ENCODE data around the gene FKBP7.
"Not testable (repeated sequence)": the region's sequence is repeated elsewhere in the genome, so short reads cannot be mapped to it uniquely, and the experiment has no call there.

FKBP7 gene

DNA sequence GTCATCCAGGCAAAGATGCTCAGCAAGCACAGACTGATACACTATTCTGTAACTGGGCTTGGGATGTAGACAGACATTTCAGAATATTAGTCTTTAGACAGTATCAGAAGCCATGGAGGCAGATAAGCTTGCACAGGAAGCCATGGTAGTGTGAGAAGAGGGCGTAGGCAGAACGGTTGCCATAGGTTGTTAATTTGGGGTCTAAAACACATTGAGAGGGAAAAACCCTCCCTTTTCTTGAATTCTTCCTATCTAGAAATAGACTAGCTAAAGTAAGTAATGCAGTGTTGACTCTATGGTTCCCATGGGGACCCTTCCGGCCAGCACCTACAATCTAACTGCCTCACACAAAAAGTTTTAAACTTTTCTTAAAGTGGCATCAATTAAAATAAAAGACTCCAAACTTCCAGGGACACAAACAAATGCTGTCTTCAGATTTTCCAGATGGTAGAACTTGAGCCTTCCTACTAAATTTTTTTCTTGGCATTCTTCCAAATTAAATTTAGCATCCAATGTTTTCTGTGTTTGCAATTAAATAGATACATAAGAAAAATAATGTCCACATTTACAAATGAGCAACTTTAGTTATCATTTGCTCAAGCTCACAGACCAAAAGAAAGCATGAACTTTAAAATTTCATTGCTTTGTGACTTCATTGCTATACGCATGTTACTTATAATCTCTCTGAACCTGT is 29.3 kb downstream of the FKBP7 start:
- no peak for DNase-seq

DNA sequence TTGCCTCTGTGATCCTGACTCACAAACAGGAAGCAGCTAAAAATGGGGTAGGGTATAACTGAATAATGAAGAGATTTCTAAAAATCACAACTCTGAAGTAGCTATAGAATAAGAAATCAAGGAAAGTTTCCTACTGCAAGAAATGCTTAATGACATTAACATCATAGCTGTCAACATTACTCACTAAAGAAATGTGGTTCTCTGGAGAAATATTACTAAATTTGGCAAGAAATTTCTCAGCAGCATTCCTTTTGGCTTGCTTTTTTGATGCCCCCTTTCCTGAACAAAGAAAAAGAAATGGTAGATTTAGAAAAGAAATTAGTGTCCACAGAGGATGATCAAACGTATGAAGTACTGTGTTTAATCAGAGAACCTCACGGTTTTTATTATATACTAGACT is 37.0 kb downstream of the FKBP7 start:
- DNase-seq, result no peak

DNA sequence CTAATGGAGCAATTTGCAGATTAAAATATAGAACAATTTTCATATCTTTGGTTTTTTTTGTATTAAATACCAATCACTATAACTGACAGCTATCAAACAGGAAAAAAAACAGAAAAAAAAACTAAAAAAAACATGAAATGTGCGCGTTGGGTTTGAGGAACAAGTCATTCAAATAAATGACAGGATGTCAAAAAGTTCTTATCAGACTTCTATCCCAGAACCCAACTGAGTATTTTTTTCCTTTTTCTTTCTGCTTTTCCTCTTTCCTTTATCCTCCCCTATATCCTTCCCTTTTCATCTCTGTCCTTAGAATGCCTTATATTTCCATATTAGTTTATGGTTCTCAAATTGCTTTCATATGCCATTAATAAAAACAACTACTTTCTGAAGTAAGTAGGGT is 41.7 kb downstream of the FKBP7 start:
- DNase-seq, result no peak

DNA sequence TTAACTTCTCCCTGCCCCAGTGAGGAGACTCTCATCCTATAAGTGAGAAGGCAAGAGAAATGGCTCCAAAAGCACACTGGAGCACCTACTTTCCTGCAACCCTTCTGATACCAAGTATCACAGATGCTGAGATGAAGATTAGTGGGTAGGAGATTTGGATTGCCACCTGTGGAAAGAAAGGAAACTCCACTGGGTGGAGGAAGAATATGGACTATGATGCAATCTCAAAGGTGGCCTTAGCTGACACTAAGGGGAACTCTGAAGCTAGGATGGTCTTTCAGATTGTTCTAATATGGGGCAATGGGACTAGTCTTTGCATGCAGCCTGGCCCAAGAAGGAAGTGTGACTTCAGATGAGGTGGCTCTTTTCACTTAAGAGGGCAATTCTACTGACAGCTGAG is 49.1 kb downstream of the FKBP7 start:
- no peak for DNase-seq

DNA sequence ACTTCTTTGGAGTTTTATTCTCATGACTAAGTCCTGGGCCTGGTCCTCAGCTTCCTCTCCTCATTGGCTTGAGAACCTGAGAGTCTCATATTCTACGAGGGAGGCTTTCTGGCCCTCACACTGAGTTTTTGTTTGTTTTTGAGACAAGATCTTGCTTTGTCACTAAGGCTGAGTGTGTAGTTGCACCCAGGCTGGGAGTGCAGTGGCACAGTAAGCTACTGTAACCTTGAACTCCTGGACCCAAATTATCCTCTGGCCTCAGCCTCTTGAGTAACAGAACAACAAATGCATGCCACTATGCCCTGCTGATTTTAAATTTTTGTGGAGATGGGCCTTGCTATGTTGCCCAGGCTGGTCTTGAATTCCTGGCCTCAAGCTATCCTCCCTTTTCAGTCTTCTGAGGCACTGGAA is 50.0 kb downstream of the FKBP7 start:
- no peak for DNase-seq

DNA sequence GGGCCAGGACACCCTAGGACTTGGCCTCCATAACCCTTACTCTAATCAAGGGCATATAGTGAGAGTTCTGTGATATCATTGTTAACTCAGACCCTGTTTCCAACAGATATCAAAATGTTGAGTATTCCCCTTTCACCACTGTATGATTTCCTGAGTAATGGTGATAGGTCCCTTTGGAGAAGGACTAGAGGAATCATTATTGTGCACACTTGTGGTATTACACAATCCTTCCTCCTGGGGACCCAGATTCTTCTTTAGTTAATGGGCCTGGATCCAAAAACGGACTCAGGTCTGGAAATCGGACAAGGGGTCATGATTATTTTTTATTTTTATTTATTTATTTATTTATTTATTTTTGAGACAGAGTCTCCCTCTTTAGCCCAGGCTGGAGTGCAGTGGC is 50.9 kb downstream of the FKBP7 start:
- DNase-seq, result no peak

DNA sequence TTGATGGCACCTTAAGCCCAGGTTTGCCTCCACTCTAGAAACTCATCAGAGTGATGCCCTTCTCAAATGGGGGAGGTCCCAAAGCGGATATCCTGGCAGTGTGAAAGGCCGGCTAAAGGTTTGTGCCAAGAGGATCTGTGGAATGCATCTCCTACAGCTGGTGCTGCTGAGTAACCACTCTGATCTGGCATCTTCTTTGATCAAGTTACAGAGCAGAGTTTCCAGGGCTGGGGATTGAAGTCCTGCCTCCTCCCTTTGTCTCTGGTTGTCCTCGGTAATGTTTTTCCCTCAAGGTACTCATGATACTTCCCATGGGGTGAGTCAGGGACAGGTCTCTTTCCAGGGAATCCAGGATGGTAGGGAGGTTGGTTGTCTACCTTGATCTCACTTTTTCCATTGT is 52.0 kb downstream of the FKBP7 start:
- DNase-seq, result no peak

DNA sequence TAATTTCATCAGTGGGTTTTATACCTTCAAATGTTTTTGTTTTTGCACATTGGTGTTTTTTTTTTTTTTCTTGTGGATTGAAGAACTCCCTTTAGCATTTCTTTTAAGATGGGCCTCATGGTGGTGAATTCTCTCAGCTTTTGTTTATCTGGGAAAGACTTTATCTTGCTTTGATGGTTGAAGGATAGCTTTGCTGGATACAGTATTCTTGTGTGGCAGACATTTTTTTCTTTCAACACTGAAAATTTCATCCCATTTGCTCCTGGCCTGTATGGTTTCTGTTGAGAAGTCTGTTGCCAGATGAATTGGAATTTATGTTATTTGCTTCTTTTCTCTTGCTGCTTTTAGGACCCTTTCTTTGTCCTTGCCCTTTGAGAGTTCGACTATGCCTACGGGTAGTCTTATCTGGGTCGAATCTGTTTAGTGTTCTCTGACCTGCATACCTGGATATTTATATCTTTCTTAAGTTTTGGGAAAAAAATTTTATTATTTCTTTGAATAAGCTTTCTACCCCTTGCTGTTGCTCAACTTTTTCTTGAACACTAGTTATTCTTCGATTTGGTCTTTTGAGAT is 53.1 kb downstream of the FKBP7 start:
- DNase-seq, result no peak

DNA sequence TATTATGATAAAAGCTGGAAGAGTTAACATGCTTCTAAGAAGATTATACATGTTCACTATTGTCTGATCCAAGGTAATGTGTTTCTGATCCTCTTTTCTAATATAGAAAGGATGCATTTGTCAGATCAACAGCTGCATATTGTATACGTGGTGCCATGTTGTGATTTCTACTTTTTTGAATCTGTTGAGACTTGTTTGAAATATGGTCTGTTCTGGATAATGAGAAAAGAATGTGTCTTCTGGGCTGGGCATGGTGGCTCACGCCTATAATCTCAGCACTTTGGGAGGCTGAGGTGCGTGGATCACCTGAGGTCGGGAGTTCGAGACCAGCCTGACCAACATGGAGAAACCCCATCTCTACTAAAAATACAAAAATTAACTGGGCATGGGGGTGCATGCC is 54.7 kb downstream of the FKBP7 start:
- not testable (repeated sequence) for DNase-seq

DNA sequence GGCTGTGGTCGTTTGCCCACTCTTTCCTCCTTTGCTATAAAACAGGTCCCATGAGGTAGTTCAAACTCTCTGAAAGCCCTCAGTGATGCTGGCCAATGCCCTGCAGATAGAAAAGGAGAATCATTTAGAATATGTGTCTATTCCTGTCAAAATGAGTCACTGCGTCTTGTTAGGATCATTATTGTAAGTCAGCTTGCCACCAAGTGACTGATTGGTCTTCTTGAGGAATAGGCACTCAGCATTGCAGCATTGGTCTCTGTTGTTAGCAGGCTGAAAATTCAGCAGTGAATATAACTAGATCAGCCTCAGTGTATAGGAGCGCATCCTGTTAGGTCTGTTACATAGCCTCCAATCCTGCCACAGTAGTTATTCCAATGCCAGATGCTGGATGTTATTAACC is 56.3 kb downstream of the FKBP7 start:
- DNase-seq, result no peak

DNA sequence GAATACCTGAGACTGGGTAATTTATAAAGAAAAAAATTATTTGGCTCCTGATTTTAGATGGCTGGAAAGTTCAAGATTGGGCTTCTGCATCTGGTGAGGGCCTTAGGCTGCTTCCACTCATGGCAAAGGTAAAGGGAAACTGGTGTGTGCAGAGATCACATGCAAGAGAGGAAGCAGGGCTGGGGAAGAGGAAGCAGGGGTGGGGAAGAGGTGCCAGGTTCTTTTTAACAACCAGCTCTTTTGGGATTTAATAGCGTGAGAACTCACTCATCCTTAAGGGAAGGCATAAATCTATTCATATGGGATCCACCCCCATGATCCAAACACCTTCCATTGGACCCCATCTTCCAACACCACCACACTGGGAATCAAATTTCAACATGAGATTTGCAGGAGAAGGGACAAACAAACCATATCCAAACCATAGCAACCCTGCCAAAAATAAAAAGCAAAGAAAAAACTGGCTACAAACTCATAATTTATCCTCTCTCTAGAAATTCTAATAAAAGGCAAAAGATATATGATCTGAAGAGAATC is 57.9 kb downstream of the FKBP7 start:
- DNase-seq, result no peak

DNA sequence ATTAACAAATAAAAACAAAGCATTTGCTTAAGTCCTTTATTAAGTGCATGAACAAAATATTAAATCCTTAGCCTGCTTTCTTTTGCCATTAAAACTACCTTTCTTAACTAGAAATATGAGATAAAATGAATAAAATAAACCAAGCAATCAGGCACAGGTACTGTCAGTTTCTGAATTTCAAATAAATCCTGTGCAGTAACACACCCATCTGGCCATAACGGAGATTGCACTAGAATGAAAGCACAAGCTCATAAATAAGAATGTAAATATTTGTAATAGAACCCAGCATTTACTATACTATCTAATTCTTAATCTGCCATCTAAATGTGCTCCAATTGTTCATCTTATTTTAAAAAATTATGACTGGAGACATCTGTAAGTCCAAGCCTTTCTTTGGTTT is 59.3 kb downstream of the FKBP7 start:
- no peak for DNase-seq

DNA sequence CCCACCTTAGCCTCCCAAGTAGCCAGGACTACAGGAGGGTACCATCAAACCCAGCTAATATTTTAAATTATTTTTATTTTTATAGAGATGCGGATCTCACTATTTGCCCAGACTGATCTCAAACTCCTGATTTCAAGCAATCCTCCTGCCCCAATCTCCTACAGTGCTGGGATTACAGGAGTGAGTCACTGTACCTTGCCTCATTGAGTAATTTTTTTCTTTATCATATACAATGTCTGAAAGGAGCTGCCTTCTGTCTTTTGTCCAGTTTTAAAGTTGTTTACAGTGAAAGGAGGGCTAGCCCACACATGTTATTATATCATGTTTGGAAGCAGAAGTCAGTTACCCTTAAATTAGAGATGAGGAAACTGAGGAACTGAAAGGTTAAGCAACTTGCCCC is 60.0 kb downstream of the FKBP7 start:
- DNase-seq, result no peak

DNA sequence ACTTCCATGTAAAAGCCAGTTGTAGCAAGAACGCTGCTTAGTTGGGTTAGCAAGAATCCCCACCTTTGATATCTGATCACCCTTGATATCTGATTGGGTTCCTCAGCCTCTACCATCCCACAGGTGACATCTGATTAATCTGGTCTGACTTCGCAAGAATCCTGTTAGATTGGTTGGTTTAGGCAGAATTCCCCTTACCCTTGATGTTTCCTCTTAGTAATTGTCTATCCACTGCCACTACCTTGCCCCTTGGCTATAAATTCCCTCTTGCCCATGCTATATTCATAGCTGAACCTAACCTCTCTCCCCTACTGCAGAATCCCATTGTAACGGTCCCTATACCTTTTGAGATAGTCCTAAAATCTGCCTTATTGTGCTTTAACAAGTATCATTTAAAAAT is 60.5 kb downstream of the FKBP7 start:
- DNase-seq, result no peak

DNA sequence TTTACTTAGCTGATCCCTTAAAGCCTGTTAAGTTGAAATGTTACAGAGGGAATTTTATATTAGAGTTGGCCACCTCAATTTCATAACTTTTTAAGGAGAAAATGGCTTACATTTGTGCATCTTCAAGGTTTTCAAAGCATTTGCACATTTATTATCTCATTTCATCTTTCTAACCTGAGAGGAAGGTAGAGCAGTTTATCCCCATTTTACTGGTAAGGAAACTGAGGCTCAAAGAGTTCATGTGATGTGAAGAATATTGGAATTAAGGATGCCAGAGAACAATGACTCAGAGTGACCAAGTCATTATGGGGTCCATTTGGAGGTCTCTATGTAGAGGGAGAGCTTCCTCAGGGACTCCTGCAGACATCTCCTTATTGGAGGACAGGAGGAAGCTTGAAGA is 62.4 kb downstream of the FKBP7 start:
- no peak for DNase-seq

DNA sequence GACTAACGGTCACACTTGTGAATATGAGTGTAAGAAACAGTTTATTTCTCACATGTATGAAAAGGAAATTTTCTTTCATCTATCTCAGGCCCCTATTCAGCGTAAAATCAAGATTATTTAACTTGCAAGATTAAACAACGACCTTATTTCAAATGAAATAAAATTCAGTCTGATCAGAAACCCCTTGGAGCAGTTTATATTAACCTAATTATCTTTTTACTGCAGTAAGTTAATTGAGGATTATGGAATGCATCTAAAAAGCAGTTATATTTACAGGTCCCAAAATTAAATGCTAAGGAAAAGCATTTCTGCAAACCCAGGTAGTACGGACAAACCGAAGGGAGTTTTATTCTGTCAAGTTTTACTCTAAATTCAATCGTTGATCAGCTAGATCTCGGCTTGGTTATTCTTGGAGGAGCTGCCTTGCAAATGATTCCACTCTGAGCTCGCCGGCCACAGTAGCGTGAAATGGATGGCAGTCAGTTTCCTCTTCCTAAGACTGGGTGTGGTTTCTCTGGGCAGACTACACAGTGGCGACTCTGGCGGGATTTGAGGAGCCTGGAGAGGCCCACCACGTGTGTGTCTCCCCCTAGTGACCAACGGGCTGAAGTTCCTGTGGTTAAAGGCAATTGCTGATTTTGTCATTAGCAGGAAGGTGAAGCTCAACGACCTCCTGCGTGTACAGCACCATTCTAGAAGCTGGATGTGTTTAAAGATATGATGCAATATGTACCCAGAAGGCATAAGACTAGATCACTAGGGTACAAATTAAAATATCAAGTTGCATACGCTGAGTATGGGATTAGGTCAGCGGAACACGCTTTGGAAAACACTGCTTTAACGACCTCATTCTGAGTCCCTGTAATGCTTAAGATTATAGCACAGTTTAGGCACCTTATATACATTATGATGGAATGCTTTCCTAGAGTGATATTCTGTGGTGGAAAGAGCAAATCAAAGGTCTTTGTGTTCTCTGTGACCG is 63.8 kb downstream of the FKBP7 start:
- peak; percentile 80 for DNase-seq
